Activated CD8-positive, alpha-beta T cell treated with anti-CD3 and anti-CD28 coated beads for 36 hours (primary cell): Measurements from ENCODE around the gene HRH3. TPM values are rescaled to one million over a fixed set of nuclear protein-coding genes. Genes with fewer than 3 reads are reported as not detected.

ENCODE experiments used
- ATAC-seq: fragments of 200-7000 bp; cut with Tn5 transposase; one replicate; pipeline ENCODE4 v1.10.0; 2021; ENCODE audit warnings: mild to moderate bottlenecking, moderate library complexity
- CTCF ChIA-PET: fragments of 350-600 bp; sonication (Branson Sonifier 250); formaldehyde crosslinking; loops from one replicate; lab custom pipeline; 2021; ENCODE audit warnings: antibody characterized with exemption; lab: Charles Lee
- POLR2A ChIA-PET: fragments of 350-600 bp; sonication (Branson Sonifier 250); formaldehyde crosslinking; loops from one replicate; lab custom pipeline; 2021; ENCODE audit warnings: antibody characterized with exemption; lab: Charles Lee
- DNase-seq: peaks from one replicate; pipeline ENCODE4 v3.0.0-alpha.2; 2020
- H3K27ac Mint-ChIP-seq: one replicate; pipeline ENCODE4 v1.8.0; 2021; ENCODE audit warnings: mild to moderate bottlenecking, mixed read lengths
- H3K27me3 Mint-ChIP-seq: one replicate; pipeline ENCODE4 v1.8.0; 2021; ENCODE audit warnings: mixed read lengths
- H3K36me3 Mint-ChIP-seq: one replicate; pipeline ENCODE4 v1.8.0; 2021; ENCODE audit warnings: low read depth, mixed read lengths
- H3K4me1 Mint-ChIP-seq: one replicate; pipeline ENCODE4 v1.8.0; 2021; ENCODE audit warnings: low read depth, mixed read lengths
- H3K4me3 Mint-ChIP-seq: one replicate; pipeline ENCODE4 v1.8.0; 2021; ENCODE audit warnings: mild to moderate bottlenecking, moderate library complexity, mixed read lengths
- H3K9me3 Mint-ChIP-seq: one replicate; pipeline ENCODE4 v1.8.0; 2021; ENCODE audit warnings: mixed read lengths
- CTCF ChIP-seq: fragments of 200-600 bp; IDR thresholded peaks from one replicate; pipeline ENCODE4 v1.8.0; 2022; ENCODE audit warnings: antibody characterized with exemption, mild to moderate bottlenecking
- intact Hi-C: fragments of 100-400 bp; cut with micrococcal nuclease; formaldehyde crosslinking; loops from one replicate; pipeline ENCODE4 v1.10.0; 2022
- total RNA-seq, 2 experiments: library from RNA; stranded (reverse); gene quantifications; one replicate each; pipeline ENCODE4 v1.2.3, GENCODE V29; 2021

The HRH3 gene
- total RNA-seq, 2 experiments from 2014 or later = not detected

GRCh38 chr20:62202676-62203377, 17.3 kb downstream of the HRH3 start:
- Mint-ChIP-seq H3K27me3 (no peaks in the 10 kb centered on the region), H3K4me3 (no peak overlapping the region), H3K4me1 (no peaks in the 10 kb centered on the region), H3K9me3 (no peaks in the 10 kb centered on the region), H3K36me3 (peaks cover 29% of the 10 kb centered on the region), H3K27ac (no peak overlapping the region)
- DNase-seq (no peak), ATAC-seq (no peak)
- ChIA-PET POLR2A (interaction anchor here (0.8 kb wide), 1 partner anchor 38 kb away, joined by 3 read pairs; no protein-coding TSS in a partner anchor), CTCF (no interaction called here)
- no peak for TF ChIP-seq CTCF
- intact Hi-C loops = no loop called here

GRCh38 chr20:62202083-62202395, 18.0 kb downstream of the HRH3 start:
- no peaks in the 10 kb centered on the region for H3K9me3 Mint-ChIP-seq
- no peak for DNase-seq
- CTCF ChIA-PET = no interaction called here

GRCh38 chr20:62201173-62202082, 18.6 kb downstream of the HRH3 start:
- no peaks in the 10 kb centered on the region for H3K27me3 Mint-ChIP-seq
- H3K4me1 Mint-ChIP-seq = no peaks in the 10 kb centered on the region
- no peak for DNase-seq
- H3K9me3 Mint-ChIP-seq = no peaks in the 10 kb centered on the region
- intact Hi-C loops = no loop called here
- H3K4me3 Mint-ChIP-seq = no peak overlapping the region
- ChIA-PET CTCF (no interaction called here), POLR2A (no interaction called here)
- H3K36me3 Mint-ChIP-seq = peaks cover 29% of the 10 kb centered on the region
- no peak overlapping the region for H3K27ac Mint-ChIP-seq
- TF ChIP-seq CTCF = no peak
- no peak for ATAC-seq

More at GRCh38 chr20:62202083-62202395, 18.0 kb downstream of the HRH3 start:
- H3K4me3 Mint-ChIP-seq = no peak overlapping the region
- no peak for ATAC-seq
- H3K4me1 Mint-ChIP-seq = no peaks in the 10 kb centered on the region
- TF ChIP-seq CTCF = no peak
- POLR2A ChIA-PET = no interaction called here
- intact Hi-C loops = no loop called here
- no peak overlapping the region for H3K27ac Mint-ChIP-seq
- peaks cover 29% of the 10 kb centered on the region for H3K36me3 Mint-ChIP-seq
- H3K27me3 Mint-ChIP-seq = no peaks in the 10 kb centered on the region

GRCh38 chr20:62200491-62201172, 19.4 kb downstream of the HRH3 start:
- Mint-ChIP-seq H3K9me3 (no peaks in the 10 kb centered on the region), H3K27ac (no peak overlapping the region), H3K36me3 (peaks cover 32% of the 10 kb centered on the region), H3K4me3 (no peak overlapping the region), H3K4me1 (no peaks in the 10 kb centered on the region), H3K27me3 (no peaks in the 10 kb centered on the region)
- ATAC-seq (no peak), DNase-seq (no peak)
- CTCF ChIA-PET = no interaction called here
- intact Hi-C loops = no loop called here
- TF ChIP-seq CTCF = no peak
- POLR2A ChIA-PET = no interaction called here
